H1 (cell line): ENCODE results near the gene CAMKMT. TPM values are rescaled to one million over a fixed set of nuclear protein-coding genes. Genes with fewer than 3 reads are reported as not detected.

ENCODE experiments used
- CHD7 ChIP-seq: fragments of 300-600 bp; sonication (generic); IDR thresholded peaks from 2 replicates; pipeline ENCODE4 v1.7.1; 2012; ENCODE audit warnings: low read length, moderate library complexity, mild to moderate bottlenecking, inconsistent platforms; ENCODE audit not compliant: insufficient replicate concordance
- polyA plus RNA-seq, 7 experiments: library from polyadenylated mRNA; depleted of rRNA in 3 of 7; stranded (reverse) in 5 of 7; unstranded in 2 of 7; fragments of >200 nt in 5 of 7; fragments of 200-250 nt in 2 of 7; gene quantifications; 1 replicate in 5 of 7; 2 replicates in 1 of 7; 4 replicates in 1 of 7; pipeline versions ENCODE4 v1.2.1 to v1.2.3, GENCODE V29; 2011 to 2013; ENCODE audit warnings: missing spikeins in 2 of 7, mixed read lengths in 2 of 7
- total RNA-seq: library from RNA; stranded (reverse); fragmentation: NEBNext Ultra II Directional; extraction: Animal tissue kit (Norgen Biotek cat#: 25700); gene quantifications from 2 replicates; pipeline ENCODE4 v1.2.1, GENCODE V29; 2021

The CAMKMT gene
- total and polyA plus RNA-seq, 2 of the 8 experiments (the other 6 are each of a cell fraction or from before 2014, with no cell fraction given) = 14.7 to 22.4 TPM

- TF ChIP-seq CHD7 = no peak
Measured at GRCh38 chr2:44786045-44786816, 424.5 kb downstream of the CAMKMT start (continued).
